Testis (tissue), 3 donors: ENCODE results near the gene PHF23. TPM values are rescaled to one million over a fixed set of nuclear protein-coding genes. Genes with fewer than 3 reads are reported as not detected.

Experiments used
- DNase-seq: peaks from one replicate; pipeline ENCODE4 v3.0.0-alpha.2; 2019
- H3K27ac ChIP-seq, 2 donors: fragments of 200-600 bp; sonication (generic); one replicate each; pipeline ENCODE4 v1.5.1; 2019
- H3K27me3 ChIP-seq: fragments of 200-600 bp; sonication (generic); one replicate; pipeline ENCODE4 v1.5.1; 2019
- H3K36me3 ChIP-seq: fragments of 200-600 bp; sonication (generic); one replicate; pipeline ENCODE4 v1.5.1; 2017; ENCODE audit warnings: low read depth; ENCODE audit errors: missing control alignments
- H3K4me1 ChIP-seq: fragments of 200-600 bp; sonication (generic); one replicate; pipeline ENCODE4 v1.5.1; 2019
- H3K4me3 ChIP-seq, 2 donors: fragments of 200-600 bp; sonication (generic); one replicate each; pipeline ENCODE4 v1.5.1; 2017 to 2019
- H3K9me3 ChIP-seq: fragments of 200-600 bp; sonication (generic); one replicate; pipeline ENCODE4 v1.5.1; 2017
- CTCF ChIP-seq, 3 experiments: fragments of 450-650 bp in 2 of 3; fragments of 200-600 bp in 1 of 3; sonication (generic) in 1 of 3; IDR thresholded peaks; one replicate each; pipeline ENCODE4 v1.5.1; 2016 to 2019; ENCODE audit warnings: antibody characterized with exemption in 3 of 3, mild to moderate bottlenecking in 2 of 3, moderate library complexity in 1 of 3
- POLR2A ChIP-seq: fragments of 450-650 bp; IDR thresholded peaks from one replicate; pipeline ENCODE4 v1.6.1; 2017; ENCODE audit warnings: antibody characterized with exemption, mild to moderate bottlenecking, moderate library complexity
- WGBS, 2 donors: methylation state at CpG; one replicate each; pipeline ENCODE4 v1.1.5; 2018; 5-methylcytosine and 5-hydroxymethylcytosine counted together
- intact Hi-C: fragments of 100-400 bp; cut with DNase I; formaldehyde crosslinking; loops from one replicate; pipeline ENCODE4 v1.15.1; 2023; ENCODE audit warnings: low total_unique reads
- polyA plus RNA-seq: library from polyadenylated mRNA; stranded (reverse); fragments of 350-450 nt; fragmentation: Illumina TruSeq; extraction: RNeasy Lipid Tissue Mini Kit (QIAGEN cat#74804); gene quantifications from one replicate; pipeline ENCODE4 v1.2.3, GENCODE V29; 2014; ENCODE audit warnings: low read depth, low replicate concordance; ENCODE audit not compliant: insufficient read depth
- total RNA-seq, 2 donors: library from RNA; depleted of rRNA; stranded (reverse); fragments of >200 nt; gene quantifications; one replicate each; pipeline ENCODE4 v1.2.3, GENCODE V29; 2016

Gene PHF23
- total and polyA plus RNA-seq, 3 donors from 2014 or later: 53.4 to 61.6 (median 54.9) TPM

GRCh38 chr17:7243453-7243729, 4.1 kb upstream of the PHF23 start:
- H3K27me3 ChIP-seq: no peaks in the 10 kb centered on the region
- WGBS, 2 donors: 23 to 25% methylated on average over 2 of the region's 2 CpGs
- TF ChIP-seq POLR2A (no peak), CTCF (IDR thresholded peaks at IDR 0.05) (no peak)
- H3K4me1 ChIP-seq: peaks cover 21% of the 10 kb centered on the region
- intact Hi-C loops: no loop called here
- no peaks in the 10 kb centered on the region for H3K36me3 ChIP-seq
- no peak for DNase-seq
- H3K4me3 ChIP-seq: peak overlapping the region; percentile 69 to 85
- H3K27ac ChIP-seq: peak overlapping the region; percentile 92 to 98
- H3K9me3 ChIP-seq: no peaks in the 10 kb centered on the region

GRCh38 chr17:7242717-7243452, 3.6 kb upstream of the PHF23 start:
- Histone ChIP-seq H3K9me3 (no peaks in the 10 kb centered on the region), H3K4me3 (peak overlapping the region; percentile 69 to 85), H3K36me3 (no peaks in the 10 kb centered on the region), H3K27me3 (no peaks in the 10 kb centered on the region), H3K4me1 (peaks cover 21% of the 10 kb centered on the region), H3K27ac (peak overlapping the region; percentile 92 to 98)
- WGBS, 2 donors: 1% methylated on average over 49 of the region's 49 CpGs
- TF ChIP-seq POLR2A (peak; percentile 43), CTCF (IDR thresholded peaks at IDR 0.05) (peak in 1 of 3 experiments; percentile 4)
- peak; percentile 98 for DNase-seq
- intact Hi-C loops: no loop called here

- Histone ChIP-seq H3K27ac (peak within 1 kb of the TSS; percentile 92 to 98), H3K9me3 (no peaks in the 10 kb centered on the region), H3K36me3 (no peaks in the 10 kb centered on the region), H3K4me3 (peak within 1 kb of the TSS; percentile 69 to 85), H3K27me3 (no peaks in the 10 kb centered on the region), H3K4me1 (peaks cover 27% of the 10 kb centered on the region)
- TF ChIP-seq POLR2A (peak; percentile 12), CTCF (IDR thresholded peaks at IDR 0.05) (peak in 1 of 3 experiments; percentile 8)
- intact Hi-C loops: no loop called here
- 0 to 1% methylated on average over 37 to 62 of the region's 62 CpGs for WGBS, 2 donors
- DNase-seq: peak; percentile 96
These were observed 2.8 kb upstream of the PHF23 start, which contains the start of gene GABARAP for GRCh38 chr17:7241783-7242716. Gene GABARAP (minus strand): TSS chr17:7242449. CDS start chr17:7242330, 119 bp downstream.

- peak overlapping the region; percentile 92 to 98 for H3K27ac ChIP-seq
- no peaks in the 10 kb centered on the region for H3K27me3 ChIP-seq
- WGBS, 2 donors: 15 to 16% methylated on average over 9 of the region's 9 CpGs
- H3K36me3 ChIP-seq: no peaks in the 10 kb centered on the region
- H3K9me3 ChIP-seq: no peaks in the 10 kb centered on the region
- peak overlapping the region; percentile 69 to 85 for H3K4me3 ChIP-seq
- no peak for DNase-seq
- peaks cover 33% of the 10 kb centered on the region for H3K4me1 ChIP-seq
- intact Hi-C loops: no loop called here
- no peak for TF ChIP-seq CTCF (IDR thresholded peaks at IDR 0.05)
- no peak for TF ChIP-seq POLR2A
These were observed 2.0 kb upstream of the PHF23 start for GRCh38 chr17:7241090-7241733.
